Stimulated activated CD4-positive, alpha-beta T cell treated with anti-CD3 and anti-CD28 coated beads, Interleukin-2, amount 100 ng/mL, for 4 hours (primary cell): Measurements from ENCODE around the gene PZP.
"Not testable (repeated sequence)": the region's sequence is repeated elsewhere in the genome, so short reads cannot be mapped to it uniquely, and the experiment has no call there.

Experiments
- DNase-seq: peaks from one replicate; pipeline ENCODE4 v3.0.0-alpha.2; 2020; ENCODE audit warnings: low read depth

PZP gene

DNA sequence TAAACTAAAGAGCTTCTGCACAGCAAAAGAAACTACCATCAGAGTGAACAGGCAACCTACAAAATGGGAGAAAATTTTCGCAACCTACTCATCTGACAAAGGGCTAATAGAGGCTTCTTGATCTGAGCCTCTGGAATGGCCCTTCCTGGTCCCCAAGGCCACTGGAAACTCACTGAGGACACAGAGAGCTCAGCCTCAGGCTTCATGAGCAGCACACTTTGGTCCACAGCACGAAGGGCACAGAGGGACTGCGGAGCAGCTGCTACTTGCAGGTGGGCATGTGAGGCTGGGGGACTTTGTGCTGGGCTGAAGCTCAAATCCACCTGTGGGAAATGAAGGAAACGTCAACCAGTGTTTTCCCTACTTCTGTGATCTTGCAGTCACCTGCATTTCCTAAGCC lies 27.4 kb downstream of the PZP start:
- DNase-seq: no peak

GRCh38 chr12:9179781-9180180 lies 28.4 kb downstream of the PZP start:
- DNase-seq: no peak

DNA sequence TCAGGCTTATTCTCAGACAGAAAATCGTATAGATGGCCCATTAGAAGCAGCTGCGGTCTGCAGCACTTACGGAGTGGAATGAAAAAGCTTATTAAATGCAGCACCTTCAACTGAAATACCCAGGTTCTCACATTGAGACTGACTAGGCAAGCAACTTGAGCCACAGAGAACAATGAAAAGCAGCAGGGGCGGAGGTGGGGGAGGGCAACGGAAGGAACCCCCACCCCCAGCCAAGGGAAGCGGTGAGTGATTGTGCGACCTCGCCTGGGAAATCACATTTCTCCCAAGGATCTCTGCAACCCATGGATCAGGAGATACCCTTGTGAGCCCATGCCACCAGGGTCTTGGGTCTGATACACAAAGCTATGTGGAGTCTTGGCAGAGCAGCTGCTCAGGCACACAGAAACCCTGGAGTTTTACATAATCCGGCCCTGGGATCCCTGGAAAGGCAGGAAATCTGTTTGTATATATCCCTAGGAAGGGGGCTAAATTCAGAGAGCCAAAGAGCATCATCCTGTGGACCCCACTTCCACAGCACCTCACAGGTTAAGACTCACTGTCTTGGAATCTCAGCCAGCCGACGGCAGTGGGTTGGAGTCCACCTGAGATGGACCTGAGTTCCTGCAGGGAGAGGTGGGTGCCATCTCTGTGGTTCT lies 38.1 kb downstream of the PZP start:
- no peak for DNase-seq

- DNase-seq: not testable (repeated sequence)
These were observed 40.9 kb downstream of the PZP start for GRCh38 chr12:9167345-9167744.

DNA sequence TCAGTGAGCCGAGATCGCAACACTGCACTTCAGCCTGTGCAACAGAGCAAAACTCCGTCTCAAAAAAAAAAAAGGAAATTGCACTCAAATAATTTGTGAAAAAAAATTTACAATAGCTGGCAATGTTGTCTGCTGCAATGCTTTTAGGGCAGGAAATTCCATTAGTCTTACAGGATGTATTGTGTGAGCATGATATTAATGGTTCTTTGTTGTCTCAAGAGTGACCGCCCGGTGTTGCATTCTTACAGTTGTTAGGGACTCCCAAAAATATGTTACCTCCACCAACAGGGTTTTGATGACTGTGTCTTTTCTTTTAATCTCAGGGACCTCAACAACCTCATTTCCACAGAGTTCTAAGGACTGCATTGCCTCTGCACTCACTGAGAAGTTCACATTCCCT lies 44.8 kb downstream of the PZP start:
- no peak for DNase-seq

GRCh38 chr12:9156119-9156518 lies 52.1 kb downstream of the PZP start:
- no peak for DNase-seq

GRCh38 chr12:9149372-9149771 lies 58.8 kb downstream of the PZP start:
- no peak for DNase-seq

- no peak for DNase-seq
These were observed 59.3 kb downstream of the PZP start for GRCh38 chr12:9148926-9149325.

GRCh38 chr12:9147461-9147860 lies 60.7 kb downstream of the PZP start:
- no peak for DNase-seq

DNA sequence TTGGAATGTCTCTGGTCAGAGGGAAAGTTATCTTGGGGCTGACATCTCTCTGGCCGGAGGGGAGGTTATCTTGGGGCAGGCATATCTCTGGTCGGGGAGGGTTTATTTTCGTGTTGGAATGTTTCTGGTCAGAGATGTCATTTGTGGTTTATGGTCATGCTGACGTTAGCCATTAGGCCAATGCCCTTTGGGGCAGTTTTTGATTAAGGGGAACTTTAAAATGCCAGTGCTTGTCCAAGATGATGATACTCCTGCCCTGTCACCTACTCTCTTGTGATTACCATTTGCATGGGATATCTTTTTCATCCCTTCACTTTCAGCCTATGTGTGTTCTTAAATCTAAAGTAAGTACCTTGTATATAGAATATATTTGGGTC lies 63.5 kb downstream of the PZP start:
- DNase-seq: no peak

DNA sequence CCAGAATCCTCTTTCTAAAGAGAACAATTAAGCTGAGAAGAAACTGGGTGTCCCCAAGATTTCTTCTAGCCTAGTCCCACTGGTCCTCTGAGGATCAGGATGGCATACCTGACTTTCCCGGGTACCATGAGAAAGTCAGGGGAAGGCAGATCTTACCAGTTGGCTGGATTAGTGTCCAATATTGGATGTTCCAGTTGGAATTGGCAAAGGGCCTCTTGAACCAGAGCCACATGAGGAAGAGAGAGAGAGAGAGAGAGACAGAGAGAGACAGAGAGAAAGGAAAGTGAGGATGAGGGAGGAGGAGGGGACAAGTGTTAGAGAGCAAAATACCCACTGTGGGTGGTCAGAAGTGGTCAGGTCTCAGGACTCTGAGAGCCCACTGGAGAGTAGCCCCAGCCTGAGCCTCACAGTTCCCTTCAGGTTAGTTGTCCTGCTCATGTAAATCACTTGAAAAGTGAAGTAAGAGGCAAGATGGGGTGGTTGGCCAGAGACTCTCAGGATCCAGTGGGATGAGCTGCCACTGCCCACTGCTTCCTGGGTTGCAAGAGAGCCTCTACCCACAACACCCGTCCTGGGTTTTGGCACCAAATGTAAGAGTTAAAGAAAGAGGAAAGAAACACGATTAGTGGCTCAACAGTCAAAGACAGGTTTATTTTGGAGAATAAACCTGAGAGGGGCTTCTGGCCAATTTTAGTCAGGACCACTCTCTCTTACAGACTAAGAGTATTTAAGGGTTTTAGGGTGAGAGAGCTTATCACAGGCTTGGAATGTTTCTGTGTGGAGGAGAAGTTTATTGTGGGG lies 64.1 kb downstream of the PZP start:
- DNase-seq: no peak

- DNase-seq: no peak
These were observed 65.1 kb downstream of the PZP start for GRCh38 chr12:9143137-9143536.

DNA sequence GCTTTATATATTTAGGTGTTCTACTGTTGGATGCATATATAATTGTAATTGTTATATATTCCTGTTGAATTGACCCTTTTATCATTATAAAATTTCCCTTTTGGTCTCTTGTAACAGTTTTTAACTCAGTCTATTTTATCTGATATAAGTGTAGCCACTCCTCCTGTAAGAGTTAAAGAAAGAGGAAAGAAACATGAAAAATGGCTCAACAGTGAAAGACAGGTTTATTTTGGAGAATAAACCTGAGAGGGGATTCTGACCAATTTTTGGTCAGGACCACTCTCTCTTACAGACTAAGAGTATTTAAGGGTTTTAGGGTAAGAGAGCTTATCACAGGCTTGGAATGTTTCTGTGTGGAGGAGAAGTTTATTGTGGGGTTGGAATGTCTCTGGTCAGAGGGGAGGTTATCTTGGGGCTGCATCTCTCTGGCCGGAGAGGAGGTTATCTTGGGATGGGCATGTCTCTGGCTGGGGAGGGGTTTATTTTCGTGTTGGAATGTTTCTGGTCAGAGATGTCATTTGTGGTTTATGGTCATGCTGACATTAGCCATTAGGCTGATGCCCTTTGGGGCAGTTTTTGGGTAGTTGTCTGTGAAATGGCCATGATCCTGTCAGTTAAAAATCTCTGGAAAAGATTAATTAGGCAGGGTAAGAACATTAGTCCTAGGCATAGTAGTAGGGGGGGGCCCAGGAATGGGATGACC lies 68.5 kb downstream of the PZP start:
- DNase-seq: not testable (repeated sequence)

GRCh38 chr12:9135903-9136310 lies 72.3 kb downstream of the PZP start:
- DNase-seq: no peak

GRCh38 chr12:9134981-9135628 lies 73.1 kb downstream of the PZP start:
- DNase-seq: no peak

- no peak for DNase-seq
These were observed 74.8 kb downstream of the PZP start for GRCh38 chr12:9133216-9133916.

- no peak for DNase-seq
These were observed 76.1 kb downstream of the PZP start for GRCh38 chr12:9132008-9132535.

GRCh38 chr12:9130244-9130643 lies 78.0 kb downstream of the PZP start:
- DNase-seq: no peak

DNA sequence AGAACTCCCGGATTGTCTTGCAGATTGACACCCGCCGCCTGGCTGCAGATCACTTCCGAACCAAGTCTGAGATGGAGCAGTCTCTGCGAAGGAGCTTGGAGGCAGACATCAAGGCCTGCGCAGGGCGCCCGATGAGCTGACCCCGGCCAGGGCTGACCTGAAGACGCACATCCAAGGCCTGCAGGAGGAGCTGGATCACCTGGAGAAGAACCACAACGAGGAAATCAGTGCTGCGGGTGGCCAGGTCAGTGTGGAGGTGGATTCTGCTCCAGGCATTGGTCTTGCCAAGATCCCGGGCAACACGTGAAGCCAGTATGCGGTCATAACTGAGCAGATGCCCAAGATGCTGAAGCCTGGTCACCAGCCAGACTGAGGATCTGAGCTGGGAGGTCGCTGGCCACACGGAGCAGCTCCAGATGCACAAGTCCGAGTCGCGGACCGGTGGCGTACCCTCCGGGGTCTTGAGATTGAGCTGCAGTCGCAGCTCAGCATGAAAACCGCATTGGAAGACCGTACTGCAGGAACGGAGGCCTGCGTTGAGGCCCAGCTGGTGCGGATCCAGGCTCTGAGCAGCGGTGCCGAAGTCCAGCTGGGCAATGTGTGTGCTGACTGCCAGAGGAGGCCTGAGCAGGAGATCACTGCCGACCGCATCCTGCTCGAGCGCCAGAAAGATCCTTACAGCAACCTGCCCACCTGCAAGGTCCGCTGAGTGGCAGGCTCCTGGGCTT lies 80.1 kb downstream of the PZP start:
- DNase-seq: no peak

- no peak for DNase-seq
These were observed 80.7 kb downstream of the PZP start for GRCh38 chr12:9127484-9127883.

- DNase-seq: no peak
These were observed 83.7 kb downstream of the PZP start for GRCh38 chr12:9124383-9125031.
